Measurements from ENCODE around the gene C11orf16. TPM values are rescaled to one million over a fixed set of nuclear protein-coding genes. Genes with fewer than 3 reads are reported as not detected.

Gene C11orf16
- total and polyA plus RNA-seq, 12 donors: 0.07 TPM; not detected in 11

DNA sequence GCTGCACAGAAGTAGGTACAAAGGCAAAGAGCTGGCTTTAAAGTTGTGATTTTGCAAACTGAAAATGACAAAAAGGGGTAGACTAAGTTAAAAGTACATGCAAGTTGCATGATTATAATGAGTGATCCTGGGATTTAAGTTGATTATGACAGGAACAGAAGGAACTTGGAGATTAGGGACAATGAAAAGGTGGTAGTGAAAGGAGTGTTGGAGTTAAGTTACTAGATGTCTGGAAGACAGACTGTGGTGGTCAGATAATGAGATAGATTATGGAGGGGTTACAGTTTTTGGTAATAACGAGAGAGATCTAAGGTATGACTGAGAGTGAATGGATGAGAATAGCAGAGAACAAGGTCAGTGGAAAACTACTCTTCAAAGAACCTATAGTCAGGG is 39.2 kb upstream of the C11orf16 start:
- no peak overlapping the region for H3K27ac ChIP-seq
- no peaks in the 10 kb centered on the region for H3K4me1 ChIP-seq (replicated peaks in 1 of 2)
- TF ChIP-seq, protein P1, sequence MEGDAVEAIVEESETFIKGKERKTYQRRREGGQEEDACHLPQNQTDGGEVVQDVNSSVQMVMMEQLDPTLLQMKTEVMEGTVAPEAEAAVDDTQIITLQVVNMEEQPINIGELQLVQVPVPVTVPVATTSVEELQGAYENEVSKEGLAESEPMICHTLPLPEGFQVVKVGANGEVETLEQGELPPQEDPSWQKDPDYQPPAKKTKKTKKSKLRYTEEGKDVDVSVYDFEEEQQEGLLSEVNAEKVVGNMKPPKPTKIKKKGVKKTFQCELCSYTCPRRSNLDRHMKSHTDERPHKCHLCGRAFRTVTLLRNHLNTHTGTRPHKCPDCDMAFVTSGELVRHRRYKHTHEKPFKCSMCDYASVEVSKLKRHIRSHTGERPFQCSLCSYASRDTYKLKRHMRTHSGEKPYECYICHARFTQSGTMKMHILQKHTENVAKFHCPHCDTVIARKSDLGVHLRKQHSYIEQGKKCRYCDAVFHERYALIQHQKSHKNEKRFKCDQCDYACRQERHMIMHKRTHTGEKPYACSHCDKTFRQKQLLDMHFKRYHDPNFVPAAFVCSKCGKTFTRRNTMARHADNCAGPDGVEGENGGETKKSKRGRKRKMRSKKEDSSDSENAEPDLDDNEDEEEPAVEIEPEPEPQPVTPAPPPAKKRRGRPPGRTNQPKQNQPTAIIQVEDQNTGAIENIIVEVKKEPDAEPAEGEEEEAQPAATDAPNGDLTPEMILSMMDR (IDR thresholded peaks at IDR 0.05): no peak
- TF ChIP-seq POLR2A (IDR thresholded peaks at IDR 0.05): no peak
- DNase-seq: no peak
- no peak overlapping the region for H3K4me3 ChIP-seq
- intact Hi-C loops (cut with DNase I): no loop called here
- no peaks in the 10 kb centered on the region for H3K27me3 ChIP-seq
- H3K9me3 ChIP-seq (replicated peaks in 1 of 3): no peaks in the 10 kb centered on the region
- 45 to 65% (median 57%) methylated on average over 1 of the region's 1 CpG for WGBS, 4 donors
- H3K36me3 ChIP-seq (replicated peaks in 1 of 2): no peaks in the 10 kb centered on the region

DNA sequence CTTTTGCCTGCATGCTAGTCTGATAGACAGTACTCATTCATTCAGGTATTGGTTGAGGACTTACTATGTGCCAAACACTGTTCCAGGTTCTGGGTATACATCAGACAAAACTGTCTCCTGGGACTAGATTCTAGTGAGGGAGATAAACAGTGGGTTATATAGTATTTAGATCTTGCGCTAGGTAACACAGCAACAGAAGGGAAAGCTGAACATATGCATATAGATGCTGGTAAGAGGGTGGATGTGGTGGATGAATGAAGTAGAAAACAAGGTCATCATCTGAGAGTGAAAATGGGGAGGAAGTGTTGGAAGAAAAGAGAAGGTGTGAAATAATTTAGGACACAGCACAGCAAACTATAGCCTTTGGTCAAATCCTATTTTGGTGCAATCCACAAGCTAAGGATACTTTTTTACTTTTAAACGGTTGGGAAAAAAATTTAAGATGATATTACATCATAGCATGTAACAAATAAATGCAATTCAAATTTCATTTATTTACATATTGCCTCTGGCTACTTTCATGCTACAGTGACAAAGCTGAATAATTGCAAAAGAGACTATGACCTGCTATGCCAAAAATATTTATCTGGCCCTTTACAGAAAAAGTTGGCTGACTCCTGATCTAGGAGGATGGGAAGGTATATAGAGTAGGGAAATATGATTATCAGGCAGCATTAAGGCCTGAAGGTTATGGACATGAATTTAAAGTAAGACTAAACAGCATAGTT is 38.6 kb upstream of the C11orf16 start:
- no peak overlapping the region for H3K27ac ChIP-seq
- H3K4me1 ChIP-seq (replicated peaks in 1 of 2): no peaks in the 10 kb centered on the region
- intact Hi-C loops (cut with DNase I): no loop called here
- no peak overlapping the region for H3K4me3 ChIP-seq
- no peaks in the 10 kb centered on the region for H3K9me3 ChIP-seq (replicated peaks in 1 of 3)
- no peak for TF ChIP-seq POLR2A (IDR thresholded peaks at IDR 0.05)
- TF ChIP-seq, protein P1 (IDR thresholded peaks at IDR 0.05): no peak
- DNase-seq: no peak
- WGBS, 4 donors: 73 to 89% (median 83%) methylated on average over 2 of the region's 2 CpGs
- no peaks in the 10 kb centered on the region for H3K36me3 ChIP-seq (replicated peaks in 1 of 2)
- no peaks in the 10 kb centered on the region for H3K27me3 ChIP-seq

DNA sequence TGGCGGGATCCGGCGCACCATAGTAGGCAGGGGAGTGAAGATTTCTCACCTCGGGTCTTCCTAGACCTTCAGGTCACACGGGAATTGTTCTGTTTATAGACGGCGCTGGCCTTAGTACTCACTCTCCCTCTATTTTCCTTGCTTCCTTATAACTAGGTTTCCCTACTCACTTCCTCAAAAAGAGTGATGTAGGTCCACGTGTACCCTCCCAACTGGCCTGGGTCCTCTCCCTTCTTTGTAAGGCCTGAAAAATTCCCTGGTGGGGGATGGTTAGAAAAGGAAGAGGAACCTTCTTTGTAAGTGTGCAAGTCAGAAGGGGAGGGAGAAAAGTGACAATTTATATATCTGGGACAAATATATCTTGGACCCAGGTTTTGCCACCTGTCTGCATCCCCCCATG is 34.4 kb upstream of the C11orf16 start:
- DNase-seq: no peak
- Histone ChIP-seq H3K4me3 (no peak overlapping the region), H3K36me3 (replicated peaks in 1 of 2) (no peaks in the 10 kb centered on the region), H3K9me3 (replicated peaks in 1 of 3) (no peaks in the 10 kb centered on the region), H3K27ac (peak overlapping the region in 1 of 5 donors; percentile 14), H3K27me3 (no peaks in the 10 kb centered on the region), H3K4me1 (replicated peaks in 1 of 2) (peaks cover 16 to 24% of the 10 kb centered on the region in 2 donors)
- WGBS, 4 donors: 81 to 85% (median 84%) methylated on average over 8 of the region's 8 CpGs
- TF ChIP-seq POLR2A (IDR thresholded peaks at IDR 0.05): no peak
- TF ChIP-seq, protein P1 (IDR thresholded peaks at IDR 0.05): no peak
- intact Hi-C loops (cut with DNase I): no loop called here

DNA sequence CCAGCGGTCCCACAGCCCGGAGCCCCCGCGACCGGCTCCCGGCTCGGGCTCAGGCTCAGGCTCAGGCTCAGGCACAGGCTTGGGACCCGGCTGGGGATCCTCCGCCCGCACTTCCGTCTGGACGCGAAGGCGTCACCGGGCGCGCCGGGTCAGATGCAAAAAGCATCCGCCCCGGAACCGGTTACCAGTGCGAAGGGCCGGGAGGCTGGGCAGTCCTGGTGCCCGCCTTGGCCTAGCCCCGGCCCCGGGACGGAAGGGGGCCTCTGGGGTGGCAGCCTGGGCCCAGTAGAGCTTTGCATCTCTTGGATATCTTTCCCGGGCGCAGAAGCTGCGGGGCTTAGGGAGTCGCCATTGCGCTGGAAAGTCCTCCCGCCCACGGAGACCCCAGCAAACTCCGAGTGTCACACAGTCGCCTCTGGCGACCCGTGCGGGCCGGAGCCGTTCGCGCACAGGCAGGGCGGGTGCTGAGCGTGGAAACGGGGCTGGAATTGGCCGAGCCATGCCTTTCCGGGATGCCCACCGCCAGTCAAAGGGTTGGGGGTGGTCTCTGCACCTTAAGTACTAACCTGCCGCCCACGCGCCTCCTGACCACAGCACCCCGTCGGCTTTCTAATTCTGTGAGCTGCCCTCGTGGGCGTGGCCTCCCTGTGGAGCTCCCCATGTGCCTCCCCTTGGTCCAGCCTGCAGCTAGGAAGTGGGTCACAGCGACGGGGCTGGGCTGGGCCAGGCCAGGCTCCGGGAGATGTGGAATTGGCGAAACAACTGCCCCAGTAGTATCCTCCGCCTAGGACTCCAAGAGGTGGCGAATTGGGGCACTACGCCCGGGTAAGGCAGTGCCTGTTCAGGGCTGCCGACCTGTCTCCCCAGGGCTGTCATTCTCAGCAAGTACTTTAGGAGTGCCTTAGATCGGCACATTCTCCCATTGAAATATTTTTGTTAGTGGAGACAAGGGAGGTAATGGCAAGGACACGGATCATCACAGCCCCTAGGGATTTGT is 31.9 kb upstream of the C11orf16 start, which contains the start of gene TMEM9B:
Gene TMEM9B, minus strand, starts transcription at position 119 of the 997 bp plus-strand sequence. CDS start 129 bp downstream, outside the sequence.
- Histone ChIP-seq H3K27me3 (no peaks in the 10 kb centered on the region), H3K4me3 (peak within 1 kb of the TSS; percentile 26 to 89 (median 70)), H3K9me3 (replicated peaks in 1 of 3) (no peaks in the 10 kb centered on the region), H3K4me1 (replicated peaks in 1 of 2) (peaks cover 19 to 35% of the 10 kb centered on the region in 2 donors), H3K27ac (peak within 1 kb of the TSS; percentile 79 to 99 (median 95)), H3K36me3 (replicated peaks in 1 of 2) (no peaks in the 10 kb centered on the region)
- intact Hi-C loops (cut with DNase I): loop anchor here in 1 of 2 donors (5.0 kb wide), 1 partner anchor 277 kb away; no protein-coding TSS in a partner anchor
- peak; percentile 86 to 97 for TF ChIP-seq POLR2A (IDR thresholded peaks at IDR 0.05)
- TF ChIP-seq, protein P1 (IDR thresholded peaks at IDR 0.05): peak in 1 of 6 experiments; percentile 12
- 0 to 1% (median 0%) methylated on average over 1 to 67 of the region's 67 CpGs for WGBS, 4 donors
- DNase-seq: peak; percentile 91 to 97 (median 96)
